KMS-11 (cell line): ENCODE measurements around the gene RCN2.

Experiments used
- H2AFZ ChIP-seq: fragments of 200-600 bp; sonication (generic); 2 replicates; pipeline ENCODE4 v1.6.1; 2016; ENCODE audit warnings: antibody characterized with exemption, mixed run types, low read depth
- H3K27ac ChIP-seq: fragments of 200-600 bp; sonication (generic); 2 replicates; pipeline ENCODE4 v1.6.1; 2016; ENCODE audit warnings: mild to moderate bottlenecking, mixed run types
- H3K27me3 ChIP-seq: fragments of 200-600 bp; sonication (generic); 2 replicates; pipeline ENCODE4 v1.6.1; 2017; ENCODE audit warnings: mild to moderate bottlenecking, low read depth, mixed run types, moderate library complexity; ENCODE audit not compliant: insufficient read depth
- H3K36me3 ChIP-seq: fragments of 200-600 bp; sonication (generic); 2 replicates; pipeline ENCODE4 v1.6.1; 2017; ENCODE audit warnings: mild to moderate bottlenecking, mixed run types; ENCODE audit not compliant: insufficient read depth
- H3K4me1 ChIP-seq: fragments of 200-600 bp; sonication (generic); 2 replicates; pipeline ENCODE4 v1.6.1; 2016; ENCODE audit warnings: mild to moderate bottlenecking, low read depth, mixed run types; ENCODE audit not compliant: poor library complexity, severe bottlenecking
- H3K4me2 ChIP-seq: fragments of 200-600 bp; sonication (generic); 2 replicates; pipeline ENCODE4 v1.7.0; 2016; ENCODE audit warnings: mild to moderate bottlenecking, mixed run types
- H3K4me3 ChIP-seq: fragments of 200-600 bp; sonication (generic); IDR thresholded peaks from 2 replicates; pipeline ENCODE4 v1.6.1; 2017; ENCODE audit warnings: low read depth, low read length, mixed read lengths; ENCODE audit not compliant: insufficient read depth
- H3K79me2 ChIP-seq: fragments of 200-600 bp; sonication (generic); 2 replicates; pipeline ENCODE4 v1.6.1; 2016; ENCODE audit warnings: low read depth, mixed run types; ENCODE audit not compliant: insufficient read depth
- H3K9ac ChIP-seq: fragments of 200-600 bp; sonication (generic); 2 replicates; pipeline ENCODE4 v1.6.1; 2016; ENCODE audit warnings: mild to moderate bottlenecking, mixed run types
- H4K20me1 ChIP-seq: fragments of 200-600 bp; sonication (generic); 2 replicates; pipeline ENCODE4 v1.6.1; 2016; ENCODE audit warnings: mild to moderate bottlenecking, mixed run types; ENCODE audit not compliant: insufficient read depth
- TF ChIP-seq, protein P1 (sequence below): fragments of 200-600 bp; sonication (generic); conservative IDR thresholded peaks from 2 replicates; pipeline ENCODE4 v1.6.1; 2017; ENCODE audit warnings: low read depth, mild to moderate bottlenecking, antibody characterized with exemption, low read length, moderate library complexity, mixed read lengths

RCN2 gene

DNA sequence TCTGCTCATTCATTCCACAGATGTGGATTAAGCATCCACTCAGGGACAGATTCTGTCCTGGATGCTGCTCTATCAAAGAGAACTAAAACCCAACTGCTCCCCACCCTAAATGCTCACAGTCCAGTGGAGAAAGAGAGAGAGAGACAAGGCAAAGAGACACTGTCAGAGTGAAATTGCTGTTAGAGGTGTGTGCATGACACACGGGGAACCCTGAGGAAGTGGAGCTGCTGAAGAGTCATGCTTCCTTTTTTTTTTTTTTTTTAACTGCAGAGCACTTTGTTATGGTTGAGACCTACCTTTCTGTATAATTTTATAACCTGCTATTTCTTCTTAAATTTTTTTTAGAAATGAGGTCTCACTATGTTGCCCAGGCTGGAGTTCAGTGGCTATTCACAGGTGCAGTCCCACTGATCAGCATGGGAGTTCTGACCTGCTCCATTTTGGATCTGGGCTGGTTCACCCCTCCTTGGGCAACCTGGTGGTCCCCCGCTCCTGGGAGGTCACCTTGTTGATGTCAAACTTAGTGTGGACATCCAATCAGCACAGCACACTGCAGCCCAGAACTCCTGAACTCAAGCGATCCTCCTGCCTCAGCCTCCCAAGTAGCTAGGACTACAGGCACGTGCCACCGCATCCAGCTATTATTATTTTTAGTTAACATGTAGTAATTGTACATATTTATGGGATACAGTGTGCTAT is 45.2 kb downstream of the RCN2 start:
- H3K4me3 ChIP-seq: no peak overlapping the region
- no peak overlapping the region for H2AFZ ChIP-seq
- H3K4me1 ChIP-seq: no peaks in the 10 kb centered on the region
- no peak overlapping the region for H3K27ac ChIP-seq
- H3K79me2 ChIP-seq: no peaks in the 10 kb centered on the region
- no peak overlapping the region for H3K4me2 ChIP-seq
- TF ChIP-seq, protein P1, sequence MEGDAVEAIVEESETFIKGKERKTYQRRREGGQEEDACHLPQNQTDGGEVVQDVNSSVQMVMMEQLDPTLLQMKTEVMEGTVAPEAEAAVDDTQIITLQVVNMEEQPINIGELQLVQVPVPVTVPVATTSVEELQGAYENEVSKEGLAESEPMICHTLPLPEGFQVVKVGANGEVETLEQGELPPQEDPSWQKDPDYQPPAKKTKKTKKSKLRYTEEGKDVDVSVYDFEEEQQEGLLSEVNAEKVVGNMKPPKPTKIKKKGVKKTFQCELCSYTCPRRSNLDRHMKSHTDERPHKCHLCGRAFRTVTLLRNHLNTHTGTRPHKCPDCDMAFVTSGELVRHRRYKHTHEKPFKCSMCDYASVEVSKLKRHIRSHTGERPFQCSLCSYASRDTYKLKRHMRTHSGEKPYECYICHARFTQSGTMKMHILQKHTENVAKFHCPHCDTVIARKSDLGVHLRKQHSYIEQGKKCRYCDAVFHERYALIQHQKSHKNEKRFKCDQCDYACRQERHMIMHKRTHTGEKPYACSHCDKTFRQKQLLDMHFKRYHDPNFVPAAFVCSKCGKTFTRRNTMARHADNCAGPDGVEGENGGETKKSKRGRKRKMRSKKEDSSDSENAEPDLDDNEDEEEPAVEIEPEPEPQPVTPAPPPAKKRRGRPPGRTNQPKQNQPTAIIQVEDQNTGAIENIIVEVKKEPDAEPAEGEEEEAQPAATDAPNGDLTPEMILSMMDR: no peak
- no peak overlapping the region for H3K9ac ChIP-seq
- no peaks in the 10 kb centered on the region for H4K20me1 ChIP-seq
- H3K27me3 ChIP-seq: no peaks in the 10 kb centered on the region
- H3K36me3 ChIP-seq: no peaks in the 10 kb centered on the region

DNA sequence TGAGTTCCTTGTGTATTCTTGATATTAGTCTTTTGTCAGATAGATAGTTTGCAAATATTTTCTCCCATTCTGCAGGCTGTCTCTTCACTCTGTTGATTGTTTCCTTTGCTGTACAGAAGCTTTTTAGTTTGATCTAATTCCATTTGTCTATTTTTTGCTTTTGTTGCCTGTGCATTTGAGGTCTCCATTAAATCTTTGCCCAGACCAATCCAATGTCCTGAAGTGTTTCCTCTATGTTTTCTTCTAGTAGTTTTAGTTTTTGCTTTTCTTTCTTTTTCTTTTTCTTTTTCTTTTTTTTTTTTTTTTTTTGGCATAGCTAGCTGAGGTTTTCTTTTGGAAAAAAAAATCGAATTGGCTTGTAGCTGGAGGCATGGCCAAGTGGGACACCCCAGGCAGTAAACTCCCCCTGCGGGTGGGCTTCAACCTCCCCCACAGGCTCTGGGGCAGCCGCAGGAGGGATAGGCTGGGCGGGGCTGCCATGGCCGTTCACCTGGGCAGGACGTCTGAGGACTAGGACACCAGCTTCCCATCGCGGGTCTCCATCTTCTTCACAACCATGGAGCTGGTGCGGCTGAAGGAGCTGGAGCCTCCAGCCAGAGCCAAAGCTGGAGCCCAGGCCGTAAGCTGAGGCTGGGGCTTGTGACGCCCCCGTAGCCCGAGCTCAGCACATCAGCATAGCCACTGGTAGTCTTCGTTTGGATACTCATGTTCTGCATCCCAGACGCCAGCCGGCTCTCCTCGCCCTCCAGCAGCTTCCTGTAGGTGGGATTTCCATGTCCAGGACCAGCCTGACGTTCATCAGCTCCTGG is 47.2 kb downstream of the RCN2 start:
- TF ChIP-seq, protein P1: no peak
- Histone ChIP-seq H3K4me3 (no peak overlapping the region), H3K9ac (no peak overlapping the region), H3K79me2 (no peaks in the 10 kb centered on the region), H3K4me1 (no peaks in the 10 kb centered on the region), H3K27me3 (no peaks in the 10 kb centered on the region), H4K20me1 (no peaks in the 10 kb centered on the region), H3K27ac (no peak overlapping the region), H3K4me2 (no peak overlapping the region), H3K36me3 (no peaks in the 10 kb centered on the region), H2AFZ (no peak overlapping the region)

DNA sequence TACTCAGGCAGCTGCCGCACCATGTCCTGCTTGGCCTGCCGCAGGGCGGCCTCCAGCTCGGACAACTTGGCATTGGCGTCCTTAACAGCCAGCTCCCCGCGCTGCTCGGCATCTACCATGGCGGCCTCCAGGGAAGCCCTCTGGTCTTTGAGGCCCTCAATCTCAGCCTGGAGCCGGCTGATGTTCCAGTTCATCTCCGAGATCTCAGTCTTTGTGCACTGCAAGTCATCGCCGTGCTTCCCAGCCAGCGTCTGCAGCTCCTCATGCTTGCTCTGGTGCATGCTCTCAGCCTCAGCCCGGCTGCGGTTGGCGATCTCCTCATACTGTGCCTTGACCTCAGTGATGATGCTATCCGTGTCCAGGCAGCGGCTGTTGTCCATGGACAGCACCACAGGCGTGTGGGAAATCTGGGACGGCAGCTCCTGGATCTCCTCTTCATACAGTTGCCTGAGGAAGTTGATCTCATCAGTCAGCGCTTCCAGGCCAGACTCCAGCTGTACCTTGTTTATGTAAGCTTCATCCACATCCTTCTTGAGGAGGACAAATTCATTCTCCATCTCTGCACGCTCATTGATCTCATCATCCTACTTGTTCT is 47.9 kb downstream of the RCN2 start:
- Histone ChIP-seq H3K27ac (no peak overlapping the region), H3K4me1 (no peaks in the 10 kb centered on the region), H2AFZ (no peak overlapping the region), H3K36me3 (no peaks in the 10 kb centered on the region), H3K4me3 (no peak overlapping the region), H3K27me3 (no peaks in the 10 kb centered on the region), H3K79me2 (no peaks in the 10 kb centered on the region), H3K4me2 (no peak overlapping the region), H3K9ac (no peak overlapping the region), H4K20me1 (no peaks in the 10 kb centered on the region)
- TF ChIP-seq, protein P1: no peak

DNA sequence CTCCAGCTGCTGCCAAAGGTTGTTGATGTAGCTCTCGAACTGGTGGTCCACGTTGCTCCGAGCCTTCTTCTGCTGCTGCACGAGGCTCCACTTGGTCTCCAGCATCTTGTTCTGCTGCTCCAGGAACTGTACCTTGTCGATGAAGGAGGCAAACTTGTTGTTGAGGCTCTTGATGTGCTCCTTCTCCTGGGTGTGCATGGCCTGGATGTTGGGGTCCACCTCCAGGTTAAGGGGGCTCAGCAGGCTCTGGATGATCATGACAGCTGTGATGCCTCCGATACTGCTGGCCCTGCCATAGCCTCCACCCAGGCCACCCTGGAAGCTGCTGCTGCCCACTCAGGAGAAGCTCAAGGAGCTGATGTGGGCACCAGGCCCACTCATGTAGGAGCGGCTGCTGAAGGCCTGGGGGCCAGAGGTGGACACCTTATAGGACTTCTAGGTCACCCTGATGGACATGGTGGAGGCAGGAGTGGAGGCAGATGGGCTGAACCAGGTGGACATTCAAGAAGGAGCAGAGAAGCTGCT is 48.5 kb downstream of the RCN2 start:
- Histone ChIP-seq H2AFZ (no peak overlapping the region), H3K4me1 (no peaks in the 10 kb centered on the region), H3K9ac (no peak overlapping the region), H3K4me2 (no peak overlapping the region), H3K27me3 (no peaks in the 10 kb centered on the region), H3K79me2 (no peaks in the 10 kb centered on the region), H3K36me3 (no peaks in the 10 kb centered on the region), H3K4me3 (no peak overlapping the region), H4K20me1 (no peaks in the 10 kb centered on the region), H3K27ac (no peak overlapping the region)
- TF ChIP-seq, protein P1: no peak
